Gastrocnemius medialis (tissue), 4 donors: Measurements from ENCODE around the gene ANGEL2. TPM values are rescaled to one million over a fixed set of nuclear protein-coding genes. Genes with fewer than 3 reads are reported as not detected.

Experiments
- ATAC-seq, 2 donors: fragments of 150-250 bp; one replicate each; pipeline ENCODE4 v1.9.1; 2016
- DNase-seq, 2 donors: peaks; one replicate each; pipeline ENCODE4 v3.0.0-alpha.2; 2019
- H3K27ac ChIP-seq, 4 donors: fragments of 200-600 bp; sonication (generic); 1 replicate in 1 of 4; 2 replicates in 3 of 4; pipeline ENCODE4 v1.5.1; 2016 to 2018; ENCODE audit warnings: mild to moderate bottlenecking in 2 of 4, moderate library complexity in 1 of 4
- H3K27me3 ChIP-seq, 3 donors: fragments of 200-600 bp; sonication (generic) in 2 of 3; 1 replicate in 1 of 3; 2 replicates in 2 of 3; pipeline versions ENCODE4 v1.5.1 to v1.6.0; 2016 to 2019; ENCODE audit warnings: mild to moderate bottlenecking in 1 of 3, moderate library complexity in 1 of 3
- H3K36me3 ChIP-seq, 2 donors: fragments of 200-600 bp; sonication (generic) in 1 of 2; one replicate each; pipeline ENCODE4 v1.5.1; 2017 to 2018
- H3K4me1 ChIP-seq, 2 donors: fragments of 200-600 bp; sonication (generic) in 1 of 2; one replicate each; pipeline ENCODE4 v1.5.1; 2016 to 2017; ENCODE audit warnings: mild to moderate bottlenecking in 2 of 2
- H3K4me3 ChIP-seq, 4 donors: fragments of 200-600 bp; sonication (generic) in 3 of 4; 1 replicate in 1 of 4; 2 replicates in 3 of 4; pipeline ENCODE4 v1.5.1; 2016 to 2019; ENCODE audit warnings: mild to moderate bottlenecking in 2 of 4
- H3K9me3 ChIP-seq, 3 donors: fragments of 200-600 bp; sonication (generic) in 2 of 3; 1 replicate in 1 of 3; 2 replicates in 2 of 3; pipeline ENCODE4 v1.5.1; 2016 to 2019
- CTCF ChIP-seq, 5 experiments: fragments of 450-650 bp in 3 of 5; fragments of 200-600 bp in 2 of 5; sonication (generic) in 2 of 5; IDR thresholded peaks in 4 of 5; conservative IDR thresholded peaks in 1 of 5; 1 replicate in 4 of 5; 2 replicates in 1 of 5; pipeline ENCODE4 v1.5.1; 2016 to 2019; ENCODE audit warnings: antibody characterized with exemption in 5 of 5, mild to moderate bottlenecking in 3 of 5, moderate library complexity in 3 of 5
- POLR2A ChIP-seq, 2 donors: fragments of 450-650 bp; IDR thresholded peaks; one replicate each; pipeline ENCODE4 v1.6.1; 2017; ENCODE audit warnings: antibody characterized with exemption in 2 of 2, mild to moderate bottlenecking in 2 of 2, moderate library complexity in 2 of 2
- in situ Hi-C, 4 donors: fragments of 200-750 bp; cut with MboI; loops; one replicate each; pipeline versions ENCODE4 v1.15.0 to v1.8.0; 2017; ENCODE audit warnings: low sequenced_read_pairs in 4 of 4
- intact Hi-C: fragments of 100-400 bp; cut with DNase I; formaldehyde crosslinking; loops from one replicate; pipeline ENCODE4 v1.15.1; 2023; ENCODE audit warnings: low total_unique reads
- total RNA-seq, 4 donors: library from RNA; depleted of rRNA; stranded (reverse); fragments of >200 nt; gene quantifications; one replicate each; pipeline versions ENCODE4 v1.1.0 to v1.2.3, GENCODE V29; 2016

The ANGEL2 gene
- total RNA-seq, 4 donors from 2014 or later = 17.7 to 33.2 (median 25.1) TPM

- peaks cover under 1 to 5% of the 10 kb centered on the region in 2 donors for H3K4me1 ChIP-seq
- TF ChIP-seq CTCF (IDR thresholded peaks at IDR 0.05 in 4 of 5, conservative IDR thresholded peaks at IDR 0.05 in 1 of 5) (no peak), POLR2A (IDR thresholded peaks at IDR 0.05) (no peak)
- DNase-seq (no peak), ATAC-seq (no peak)
- intact Hi-C loops (no loop called here), in situ Hi-C loops (no loop called here)
- no peak overlapping the region for H3K27ac ChIP-seq
- no peaks in the 10 kb centered on the region for H3K9me3 ChIP-seq
- H3K4me3 ChIP-seq = no peak overlapping the region
- H3K36me3 ChIP-seq = no peaks in the 10 kb centered on the region
- no peaks in the 10 kb centered on the region for H3K27me3 ChIP-seq
Measured at GRCh38 chr1:212957546-212957945, 58.1 kb downstream of the ANGEL2 start.

GRCh38 chr1:212955961-212956620 lies 59.6 kb downstream of the ANGEL2 start:
- no peaks in the 10 kb centered on the region for H3K9me3 ChIP-seq
- ATAC-seq (no peak), DNase-seq (no peak)
- intact Hi-C loops (no loop called here), in situ Hi-C loops (no loop called here)
- no peak overlapping the region for H3K4me3 ChIP-seq
- TF ChIP-seq CTCF (IDR thresholded peaks at IDR 0.05 in 4 of 5, conservative IDR thresholded peaks at IDR 0.05 in 1 of 5) (no peak), POLR2A (IDR thresholded peaks at IDR 0.05) (no peak)
- H3K4me1 ChIP-seq = peaks cover 13 to 16% of the 10 kb centered on the region in 2 donors
- no peaks in the 10 kb centered on the region for H3K36me3 ChIP-seq
- peaks cover 0 to under 1% (median 0%) of the 10 kb centered on the region in 3 donors for H3K27me3 ChIP-seq
- no peak overlapping the region for H3K27ac ChIP-seq

- intact Hi-C loops = no loop called here
- Histone ChIP-seq H3K27ac (no peak overlapping the region), H3K4me3 (no peak overlapping the region), H3K36me3 (no peaks in the 10 kb centered on the region), H3K27me3 (peaks cover 0 to 3% (median 0%) of the 10 kb centered on the region in 3 donors), H3K9me3 (no peaks in the 10 kb centered on the region), H3K4me1 (peaks cover 16 to 19% of the 10 kb centered on the region in 2 donors)
- TF ChIP-seq CTCF (IDR thresholded peaks at IDR 0.05 in 4 of 5, conservative IDR thresholded peaks at IDR 0.05 in 1 of 5) (no peak), POLR2A (IDR thresholded peaks at IDR 0.05) (no peak)
- ATAC-seq = no peak
- in situ Hi-C loops = no loop called here
- DNase-seq = no peak
Measured at GRCh38 chr1:212955098-212955497, 60.6 kb downstream of the ANGEL2 start.

- no peaks in the 10 kb centered on the region for H3K9me3 ChIP-seq
- H3K36me3 ChIP-seq = no peaks in the 10 kb centered on the region
- no peak for TF ChIP-seq POLR2A (IDR thresholded peaks at IDR 0.05)
- no peak for TF ChIP-seq CTCF (IDR thresholded peaks at IDR 0.05 in 4 of 5, conservative IDR thresholded peaks at IDR 0.05 in 1 of 5)
- H3K4me3 ChIP-seq = no peak overlapping the region
- intact Hi-C loops = no loop called here
- peaks cover 0 to 3% (median 0%) of the 10 kb centered on the region in 3 donors for H3K27me3 ChIP-seq
- H3K27ac ChIP-seq = no peak overlapping the region
- in situ Hi-C loops = no loop called here
- ATAC-seq (no peak), DNase-seq (no peak)
- H3K4me1 ChIP-seq = peaks cover 16 to 19% of the 10 kb centered on the region in 2 donors
Measured at GRCh38 chr1:212954514-212954913, 61.2 kb downstream of the ANGEL2 start.
